ENCODE measurements around the gene RFX7. TPM values are rescaled to one million over a fixed set of nuclear protein-coding genes. Genes with fewer than 3 reads are reported as not detected.
"Not testable (repeated sequence)": the region's sequence is repeated elsewhere in the genome, so short reads cannot be mapped to it uniquely, and the experiment has no call there.

RFX7 gene
- total and polyA plus RNA-seq, 4 experiments from 2014 or later = 0.30 to 37.5 (median 19.7) TPM

GRCh38 chr15:56175788-56176187, 67.9 kb downstream of the RFX7 start:
- Histone ChIP-seq H3K27ac (ENCODE audit: low read depth, low read length) (no peak overlapping the region), H3K36me3 (ENCODE audit: insufficient read depth, low read length) (no peaks in the 10 kb centered on the region), H3K4me3 (ENCODE audit: low read length in 2 of 2) (no peak overlapping the region), H3K27me3 (ENCODE audit: insufficient read depth, low read length) (no peaks in the 10 kb centered on the region), H3K9me3 (ENCODE audit: control insufficient read depth in 1 of 2, low read length in 2 of 2) (no peaks in the 10 kb centered on the region), H3K4me1 (ENCODE audit: insufficient read depth, low read length) (peaks cover 30% of the 10 kb centered on the region)
- H3K4me1 Mint-ChIP-seq = peaks cover 26 to 48% (median 41%) of the 10 kb centered on the region in 4 donors
- CTCF ChIA-PET (ENCODE audit: partially characterized antibody) = no interaction called here
- peaks cover 38 to 43% of the 10 kb centered on the region in 2 donors for H3K36me3 Mint-ChIP-seq
- peak overlapping the region in 1 of 7 donors; percentile 49 for H3K27ac Mint-ChIP-seq
- intact Hi-C loops (cut with micrococcal nuclease) = no loop called here
- peak overlapping the region in 3 of 8 donors; percentile 4 to 36 (median 16) for H3K4me3 Mint-ChIP-seq
- no peak for DNase-seq
- POLR2A ChIA-PET (ENCODE audit: partially characterized antibody) = no interaction called here
- no peaks in the 10 kb centered on the region for H3K27me3 Mint-ChIP-seq
- H3K9me3 Mint-ChIP-seq = peaks cover 0 to 7% (median 3%) of the 10 kb centered on the region in 8 donors

- H3K27me3 Mint-ChIP-seq = no peaks in the 10 kb centered on the region
- Histone ChIP-seq H3K27me3 (ENCODE audit: insufficient read depth, low read length) (no peaks in the 10 kb centered on the region), H3K4me3 (ENCODE audit: low read length in 2 of 2) (no peak overlapping the region), H3K9me3 (ENCODE audit: control insufficient read depth in 1 of 2, low read length in 2 of 2) (no peaks in the 10 kb centered on the region), H3K36me3 (ENCODE audit: insufficient read depth, low read length) (no peaks in the 10 kb centered on the region), H3K4me1 (ENCODE audit: insufficient read depth, low read length) (peaks cover 40% of the 10 kb centered on the region), H3K27ac (ENCODE audit: low read depth, low read length) (no peak overlapping the region)
- peaks cover 33 to 53% (median 44%) of the 10 kb centered on the region in 4 donors for H3K4me1 Mint-ChIP-seq
- intact Hi-C loops (cut with micrococcal nuclease) = no loop called here
- DNase-seq = no peak
- peak overlapping the region in 7 of 8 donors; percentile 4 to 79 (median 38) for H3K4me3 Mint-ChIP-seq
- H3K27ac Mint-ChIP-seq = peak overlapping the region in 4 of 7 donors; percentile 1 to 51 (median 16)
- H3K9me3 Mint-ChIP-seq = peaks cover 0 to 7% (median 3%) of the 10 kb centered on the region in 8 donors
- ChIA-PET POLR2A (ENCODE audit: partially characterized antibody) (interaction anchor here (0.8 kb wide), 1 partner anchor 72 kb away, joined by 3 read pairs; no protein-coding TSS in a partner anchor), CTCF (ENCODE audit: partially characterized antibody) (interaction anchor here (1.2 kb wide), 1 partner anchor 70 kb away, joined by 4 read pairs; no protein-coding TSS in a partner anchor)
- H3K36me3 Mint-ChIP-seq = peaks cover 43 to 52% of the 10 kb centered on the region in 2 donors
Observed at GRCh38 chr15:56174649-56175048, 69.0 kb downstream of the RFX7 start.

- Mint-ChIP-seq H3K27me3 (no peaks in the 10 kb centered on the region), H3K27ac (peak overlapping the region in 3 of 7 donors; percentile 12 to 43 (median 37)), H3K9me3 (peaks cover 0 to 7% (median 3%) of the 10 kb centered on the region in 8 donors), H3K36me3 (peaks cover 46 to 51% of the 10 kb centered on the region in 2 donors), H3K4me3 (no peak overlapping the region), H3K4me1 (peaks cover 33 to 73% (median 54%) of the 10 kb centered on the region in 4 donors)
- Histone ChIP-seq H3K27me3 (ENCODE audit: insufficient read depth, low read length) (no peaks in the 10 kb centered on the region), H3K27ac (ENCODE audit: low read depth, low read length) (no peak overlapping the region), H3K9me3 (ENCODE audit: control insufficient read depth in 1 of 2, low read length in 2 of 2) (no peaks in the 10 kb centered on the region), H3K4me3 (ENCODE audit: low read length in 2 of 2) (no peak overlapping the region), H3K36me3 (ENCODE audit: insufficient read depth, low read length) (no peaks in the 10 kb centered on the region), H3K4me1 (ENCODE audit: insufficient read depth, low read length) (peaks cover 53% of the 10 kb centered on the region)
- ChIA-PET POLR2A (ENCODE audit: partially characterized antibody) (interaction anchor here (1.1 to 3.4 kb wide), 2 partner anchors 10 to 77 kb away, joined by 3 to 23 read pairs; no protein-coding TSS in a partner anchor), CTCF (ENCODE audit: partially characterized antibody) (interaction anchor here (5.1 kb wide), 1 partner anchor 76 kb away, joined by 23 read pairs; no protein-coding TSS in a partner anchor)
- DNase-seq = no peak
- intact Hi-C loops (cut with micrococcal nuclease) = no loop called here
Observed at GRCh38 chr15:56168394-56168793, 75.3 kb downstream of the RFX7 start.

GRCh38 chr15:56165234-56165633, 78.4 kb downstream of the RFX7 start:
- Mint-ChIP-seq H3K27ac (peak overlapping the region in 2 of 7 donors; percentile 61 to 77), H3K36me3 (peaks cover 21 to 23% of the 10 kb centered on the region in 2 donors), H3K9me3 (peaks cover 0 to 2% (median 0%) of the 10 kb centered on the region in 8 donors), H3K4me1 (peaks cover 36 to 70% (median 52%) of the 10 kb centered on the region in 4 donors), H3K27me3 (no peaks in the 10 kb centered on the region), H3K4me3 (peak overlapping the region in 1 of 8 donors; percentile 88)
- CTCF ChIA-PET (ENCODE audit: partially characterized antibody) = interaction anchor here (5.1 kb wide), 1 partner anchor 80 kb away, joined by 23 read pairs; no protein-coding TSS in a partner anchor
- Histone ChIP-seq H3K27me3 (ENCODE audit: insufficient read depth, low read length) (no peaks in the 10 kb centered on the region), H3K27ac (ENCODE audit: low read depth, low read length) (no peak overlapping the region), H3K9me3 (ENCODE audit: control insufficient read depth in 1 of 2, low read length in 2 of 2) (no peaks in the 10 kb centered on the region), H3K4me3 (ENCODE audit: low read length in 2 of 2) (no peak overlapping the region), H3K36me3 (ENCODE audit: insufficient read depth, low read length) (no peaks in the 10 kb centered on the region), H3K4me1 (ENCODE audit: insufficient read depth, low read length) (peaks cover 45% of the 10 kb centered on the region)
- intact Hi-C loops (cut with micrococcal nuclease) = no loop called here
- no peak for DNase-seq
- POLR2A ChIA-PET (ENCODE audit: partially characterized antibody) = interaction anchor here (3.4 kb wide), 1 partner anchor 80 kb away, joined by 23 read pairs; no protein-coding TSS in a partner anchor

- peak overlapping the region in 2 of 7 donors; percentile 38 to 75 for H3K27ac Mint-ChIP-seq
- no peak overlapping the region for H3K4me3 Mint-ChIP-seq
- ChIA-PET POLR2A (ENCODE audit: partially characterized antibody) (no interaction called here), CTCF (ENCODE audit: partially characterized antibody) (no interaction called here)
- H3K4me1 Mint-ChIP-seq = peaks cover 28 to 47% (median 36%) of the 10 kb centered on the region in 4 donors
- no peaks in the 10 kb centered on the region for H3K9me3 ChIP-seq (ENCODE audit: control insufficient read depth in 1 of 2, low read length in 2 of 2)
- H3K4me3 ChIP-seq (ENCODE audit: low read length in 2 of 2) = no peak overlapping the region
- no peak for DNase-seq
- no peaks in the 10 kb centered on the region for H3K27me3 Mint-ChIP-seq
- H3K27ac ChIP-seq (ENCODE audit: low read depth, low read length) = no peak overlapping the region
- H3K4me1 ChIP-seq (ENCODE audit: insufficient read depth, low read length) = peaks cover 15% of the 10 kb centered on the region
- H3K27me3 ChIP-seq (ENCODE audit: insufficient read depth, low read length) = no peaks in the 10 kb centered on the region
- intact Hi-C loops (cut with micrococcal nuclease) = no loop called here
- H3K36me3 Mint-ChIP-seq = peaks cover 8 to 12% of the 10 kb centered on the region in 2 donors
- H3K9me3 Mint-ChIP-seq = peaks cover 0 to 6% (median under 1%) of the 10 kb centered on the region in 8 donors
- no peaks in the 10 kb centered on the region for H3K36me3 ChIP-seq (ENCODE audit: insufficient read depth, low read length)
Observed at GRCh38 chr15:56160966-56161365, 82.7 kb downstream of the RFX7 start.

- H3K4me3 ChIP-seq (ENCODE audit: low read length in 2 of 2) = no peak overlapping the region
- POLR2A ChIA-PET (ENCODE audit: partially characterized antibody) = interaction anchor here (0.7 kb wide), 1 partner anchor 197 kb away, joined by 3 read pairs; no protein-coding TSS in a partner anchor
- no peak for DNase-seq
- H3K9me3 ChIP-seq (ENCODE audit: control insufficient read depth in 1 of 2, low read length in 2 of 2) = no peaks in the 10 kb centered on the region
- H3K36me3 ChIP-seq (ENCODE audit: insufficient read depth, low read length) = no peaks in the 10 kb centered on the region
- no peaks in the 10 kb centered on the region for H3K27me3 Mint-ChIP-seq
- CTCF ChIA-PET (ENCODE audit: partially characterized antibody) = no interaction called here
- intact Hi-C loops (cut with micrococcal nuclease) = no loop called here
- H3K4me1 Mint-ChIP-seq = peaks cover 29 to 43% (median 36%) of the 10 kb centered on the region in 4 donors
- peaks cover 33 to 35% of the 10 kb centered on the region in 2 donors for H3K36me3 Mint-ChIP-seq
- no peak overlapping the region for H3K27ac Mint-ChIP-seq
- H3K27ac ChIP-seq (ENCODE audit: low read depth, low read length) = no peak overlapping the region
- H3K4me3 Mint-ChIP-seq = no peak overlapping the region
- H3K4me1 ChIP-seq (ENCODE audit: insufficient read depth, low read length) = peaks cover 3% of the 10 kb centered on the region
- H3K9me3 Mint-ChIP-seq = peaks cover 3 to 32% (median 15%) of the 10 kb centered on the region in 8 donors
- no peaks in the 10 kb centered on the region for H3K27me3 ChIP-seq (ENCODE audit: insufficient read depth, low read length)
Observed at GRCh38 chr15:56156877-56157276, 86.8 kb downstream of the RFX7 start.

GRCh38 chr15:56155278-56155677, 88.4 kb downstream of the RFX7 start:
- H3K27ac ChIP-seq (ENCODE audit: low read depth, low read length); H3K36me3 ChIP-seq (ENCODE audit: insufficient read depth, low read length); POLR2A ChIA-PET (ENCODE audit: partially characterized antibody); H3K27ac Mint-ChIP-seq; H3K4me3 ChIP-seq (ENCODE audit: low read length in 2 of 2); DNase-seq; intact Hi-C loops (cut with micrococcal nuclease); H3K27me3 ChIP-seq (ENCODE audit: insufficient read depth, low read length); H3K4me3 Mint-ChIP-seq; H3K4me1 ChIP-seq (ENCODE audit: insufficient read depth, low read length); CTCF ChIA-PET (ENCODE audit: partially characterized antibody); H3K27me3 Mint-ChIP-seq; H3K9me3 ChIP-seq (ENCODE audit: control insufficient read depth in 1 of 2, low read length in 2 of 2): not testable (repeated sequence)
- H3K4me1 Mint-ChIP-seq = peaks cover 25 to 49% (median 41%) of the 10 kb centered on the region in 4 donors
- H3K9me3 Mint-ChIP-seq = peaks cover 3 to 32% (median 16%) of the 10 kb centered on the region in 8 donors
- peaks cover 33 to 39% of the 10 kb centered on the region in 2 donors for H3K36me3 Mint-ChIP-seq

Data from CD4-positive, alpha-beta memory T cell (primary cell).